22Rv1 (cell line): ENCODE data around the gene DNAAF8.

ENCODE experiments used
- H3K27ac ChIP-seq: fragments of 450-650 bp; 2 replicates; pipeline ENCODE4 v1.5.1; 2017
- CTCF ChIP-seq: fragments of 450-650 bp; IDR thresholded peaks from 2 replicates; pipeline ENCODE4 v1.5.1; 2017; ENCODE audit warnings: mild to moderate bottlenecking
- ZFX ChIP-seq: fragments of 450-650 bp; IDR thresholded peaks from 2 replicates; pipeline ENCODE4 v1.6.1; 2017; ENCODE audit warnings: antibody characterized with exemption, borderline replicate concordance

Gene DNAAF8

GRCh38 chr16:4744555-4745273 lies 10.4 kb downstream of the DNAAF8 start:
- no peak overlapping the region for H3K27ac ChIP-seq
- TF ChIP-seq CTCF: no peak
- TF ChIP-seq ZFX: no peak

GRCh38 chr16:4745274-4745569 lies 10.9 kb downstream of the DNAAF8 start:
- TF ChIP-seq CTCF (no peak), ZFX (no peak)
- no peak overlapping the region for H3K27ac ChIP-seq

GRCh38 chr16:4746215-4746614 lies 11.9 kb downstream of the DNAAF8 start:
- no peak overlapping the region for H3K27ac ChIP-seq

GRCh38 chr16:4746991-4747574 lies 12.7 kb downstream of the DNAAF8 start:
- no peak overlapping the region for H3K27ac ChIP-seq
- TF ChIP-seq ZFX (no peak), CTCF (no peak)

More at GRCh38 chr16:4746215-4746614, 11.9 kb downstream of the DNAAF8 start:
- TF ChIP-seq CTCF (no peak), ZFX (no peak)

GRCh38 chr16:4747906-4748681 lies 13.8 kb downstream of the DNAAF8 start:
- TF ChIP-seq ZFX (no peak), CTCF (no peak)
- no peak overlapping the region for H3K27ac ChIP-seq

GRCh38 chr16:4748682-4749411 lies 14.5 kb downstream of the DNAAF8 start:
- no peak for TF ChIP-seq ZFX
- no peak for TF ChIP-seq CTCF
- no peak overlapping the region for H3K27ac ChIP-seq
